Measurements from ENCODE around the gene TRIB2.

DNA sequence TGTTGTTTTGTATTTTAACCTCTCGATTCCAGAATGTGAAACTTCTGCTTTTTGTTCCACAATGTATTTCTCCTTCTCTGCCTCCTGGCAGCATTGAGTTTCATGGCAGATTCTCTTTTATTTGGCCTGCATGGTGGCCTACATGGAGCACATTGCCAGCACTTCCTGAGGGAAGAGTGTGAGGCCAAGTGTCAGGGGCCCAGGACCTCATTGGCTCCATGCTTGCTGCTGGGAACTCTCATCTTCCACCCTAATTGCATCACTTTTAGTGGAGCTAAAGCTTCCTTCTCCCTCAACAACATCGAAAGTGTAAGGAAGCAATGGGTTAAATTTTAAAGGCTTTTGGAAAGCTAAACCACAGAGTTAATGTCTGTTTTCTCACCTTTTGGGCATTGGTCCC lies 9.5 kb downstream of the TRIB2 start:
- TF ChIP-seq, protein P1, sequence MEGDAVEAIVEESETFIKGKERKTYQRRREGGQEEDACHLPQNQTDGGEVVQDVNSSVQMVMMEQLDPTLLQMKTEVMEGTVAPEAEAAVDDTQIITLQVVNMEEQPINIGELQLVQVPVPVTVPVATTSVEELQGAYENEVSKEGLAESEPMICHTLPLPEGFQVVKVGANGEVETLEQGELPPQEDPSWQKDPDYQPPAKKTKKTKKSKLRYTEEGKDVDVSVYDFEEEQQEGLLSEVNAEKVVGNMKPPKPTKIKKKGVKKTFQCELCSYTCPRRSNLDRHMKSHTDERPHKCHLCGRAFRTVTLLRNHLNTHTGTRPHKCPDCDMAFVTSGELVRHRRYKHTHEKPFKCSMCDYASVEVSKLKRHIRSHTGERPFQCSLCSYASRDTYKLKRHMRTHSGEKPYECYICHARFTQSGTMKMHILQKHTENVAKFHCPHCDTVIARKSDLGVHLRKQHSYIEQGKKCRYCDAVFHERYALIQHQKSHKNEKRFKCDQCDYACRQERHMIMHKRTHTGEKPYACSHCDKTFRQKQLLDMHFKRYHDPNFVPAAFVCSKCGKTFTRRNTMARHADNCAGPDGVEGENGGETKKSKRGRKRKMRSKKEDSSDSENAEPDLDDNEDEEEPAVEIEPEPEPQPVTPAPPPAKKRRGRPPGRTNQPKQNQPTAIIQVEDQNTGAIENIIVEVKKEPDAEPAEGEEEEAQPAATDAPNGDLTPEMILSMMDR (IDR thresholded peaks at IDR 0.05) = no peak
- TF ChIP-seq POLR2A (IDR thresholded peaks at IDR 0.05) = no peak
